Stimulated activated CD4-positive, alpha-beta T cell treated with anti-CD3 and anti-CD28 coated beads, Interleukin-1b, Interleukin-23, amount 100 ng/mL, for 4 hours (primary cell): ENCODE results near the gene NOS3.
"Not testable (repeated sequence)": the region's sequence is repeated elsewhere in the genome, so short reads cannot be mapped to it uniquely, and the experiment has no call there.

Experiments used
- DNase-seq, 2 donors: peaks; one replicate each; pipeline ENCODE4 v3.0.0-alpha.2; 2020; ENCODE audit warnings: low read depth in 2 of 2

The NOS3 gene

DNA sequence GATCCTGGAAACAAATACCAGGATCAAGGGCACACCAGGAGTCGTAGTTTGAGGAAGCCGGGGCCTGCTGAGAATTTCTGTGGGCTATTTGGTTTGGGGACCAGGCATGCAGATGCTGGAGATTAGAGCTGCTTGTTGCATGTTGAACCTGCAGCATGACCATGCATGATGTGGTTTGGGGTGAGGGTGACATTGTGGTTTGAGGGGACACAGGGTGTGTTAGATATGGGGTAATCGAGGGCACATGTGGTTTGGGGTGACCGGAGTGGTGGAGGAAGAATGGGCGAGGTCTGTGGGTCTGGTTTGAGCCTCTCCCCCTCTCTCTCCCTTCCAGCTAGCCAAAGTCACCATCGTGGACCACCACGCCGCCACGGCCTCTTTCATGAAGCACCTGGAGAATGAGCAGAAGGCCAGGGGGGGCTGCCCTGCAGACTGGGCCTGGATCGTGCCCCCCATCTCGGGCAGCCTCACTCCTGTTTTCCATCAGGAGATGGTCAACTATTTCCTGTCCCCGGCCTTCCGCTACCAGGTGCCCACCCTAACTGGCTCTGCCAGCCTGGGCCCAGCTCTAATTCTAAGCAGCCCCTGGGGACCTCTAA is 10.2 kb downstream of the NOS3 start:
- DNase-seq = no peak

DNA sequence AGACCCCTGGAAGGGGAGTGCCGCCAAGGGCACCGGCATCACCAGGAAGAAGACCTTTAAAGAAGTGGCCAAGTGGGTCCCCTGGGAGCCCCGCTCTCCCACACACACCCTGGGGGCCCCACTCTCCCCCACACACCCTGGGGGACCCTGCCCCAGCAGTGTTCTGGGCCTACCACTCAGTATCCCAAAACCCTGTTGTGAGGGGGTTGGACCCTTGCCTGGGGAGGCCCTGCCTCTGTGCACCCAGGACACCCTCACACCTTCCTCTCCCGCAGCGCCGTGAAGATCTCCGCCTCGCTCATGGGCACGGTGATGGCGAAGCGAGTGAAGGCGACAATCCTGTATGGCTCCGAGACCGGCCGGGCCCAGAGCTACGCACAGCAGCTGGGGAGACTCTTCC is 10.7 kb downstream of the NOS3 start:
- no peak for DNase-seq

GRCh38 chr7:151003572-151003971 is 12.8 kb downstream of the NOS3 start:
- no peak for DNase-seq

- DNase-seq = no peak
Measured at GRCh38 chr7:151005566-151005965, 14.7 kb downstream of the NOS3 start.

DNA sequence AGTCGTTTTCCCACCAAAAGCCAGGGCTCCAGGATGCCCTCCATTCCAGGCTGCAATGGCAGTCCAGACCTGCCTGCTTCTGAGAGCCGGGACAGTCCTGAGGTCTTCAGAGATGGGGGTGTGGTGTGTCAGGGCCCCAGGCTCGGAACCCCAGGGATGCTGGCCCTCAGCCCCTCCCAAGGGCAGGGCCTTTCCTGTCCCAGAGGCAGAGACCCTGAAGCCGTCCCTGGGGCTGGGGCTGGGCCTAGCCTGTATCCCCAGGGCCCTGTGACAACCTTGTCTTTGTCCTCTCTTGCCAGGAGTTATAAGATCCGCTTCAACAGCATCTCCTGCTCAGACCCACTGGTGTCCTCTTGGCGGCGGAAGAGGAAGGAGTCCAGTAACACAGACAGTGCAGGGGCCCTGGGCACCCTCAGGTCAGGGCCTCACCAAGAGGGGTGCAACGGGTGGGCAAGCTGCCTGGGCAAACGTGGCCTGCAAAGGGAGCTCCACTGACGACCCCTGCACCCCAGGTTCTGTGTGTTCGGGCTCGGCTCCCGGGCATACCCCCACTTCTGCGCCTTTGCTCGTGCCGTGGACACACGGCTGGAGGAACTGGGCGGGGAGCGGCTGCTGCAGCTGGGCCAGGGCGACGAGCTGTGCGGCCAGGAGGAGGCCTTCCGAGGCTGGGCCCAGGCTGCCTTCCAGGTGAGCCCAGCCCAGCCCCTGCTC is 15.9 kb downstream of the NOS3 start:
- no peak for DNase-seq

GRCh38 chr7:151007469-151007898 is 16.7 kb downstream of the NOS3 start:
- no peak for DNase-seq

DNA sequence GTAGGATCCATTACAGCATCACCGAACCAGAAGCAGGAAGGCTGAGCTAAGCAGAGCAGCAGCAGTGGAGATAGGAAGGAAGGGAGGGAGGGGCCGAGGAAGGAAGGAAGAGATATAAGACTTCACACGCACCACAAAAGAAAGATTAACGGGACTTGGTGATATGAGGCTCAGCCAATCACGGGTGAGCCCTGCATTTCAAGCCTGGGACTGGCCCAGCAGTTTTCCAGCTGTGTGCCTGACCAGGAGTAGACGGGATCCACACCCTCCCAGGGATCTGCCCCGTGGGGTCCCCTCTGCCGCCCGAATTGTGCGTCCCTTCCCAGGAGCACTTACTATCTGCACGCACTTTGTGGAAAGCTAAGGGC is 17.3 kb downstream of the NOS3 start:
- DNase-seq = no peak

GRCh38 chr7:151008511-151009323 is 17.9 kb downstream of the NOS3 start:
- peak; percentile 67 to 85 for DNase-seq

- no peak for DNase-seq
Measured at GRCh38 chr7:151009327-151010036, 18.7 kb downstream of the NOS3 start.

DNA sequence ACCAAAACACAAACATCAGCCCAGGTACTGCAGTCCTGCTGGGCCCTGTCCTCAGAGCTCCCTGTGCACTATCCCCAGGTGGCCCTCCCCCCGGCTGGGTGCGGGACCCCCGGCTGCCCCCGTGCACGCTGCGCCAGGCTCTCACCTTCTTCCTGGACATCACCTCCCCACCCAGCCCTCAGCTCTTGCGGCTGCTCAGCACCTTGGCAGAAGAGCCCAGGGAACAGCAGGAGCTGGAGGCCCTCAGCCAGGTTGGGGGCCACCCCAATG is 19.2 kb downstream of the NOS3 start:
- DNase-seq = no peak

- DNase-seq = no peak
Measured at GRCh38 chr7:151010307-151011096, 19.7 kb downstream of the NOS3 start.

GRCh38 chr7:151011097-151011409 is 20.2 kb downstream of the NOS3 start:
- no peak for DNase-seq

- not testable (repeated sequence) for DNase-seq
Measured at GRCh38 chr7:151011616-151012015, 20.8 kb downstream of the NOS3 start.

DNA sequence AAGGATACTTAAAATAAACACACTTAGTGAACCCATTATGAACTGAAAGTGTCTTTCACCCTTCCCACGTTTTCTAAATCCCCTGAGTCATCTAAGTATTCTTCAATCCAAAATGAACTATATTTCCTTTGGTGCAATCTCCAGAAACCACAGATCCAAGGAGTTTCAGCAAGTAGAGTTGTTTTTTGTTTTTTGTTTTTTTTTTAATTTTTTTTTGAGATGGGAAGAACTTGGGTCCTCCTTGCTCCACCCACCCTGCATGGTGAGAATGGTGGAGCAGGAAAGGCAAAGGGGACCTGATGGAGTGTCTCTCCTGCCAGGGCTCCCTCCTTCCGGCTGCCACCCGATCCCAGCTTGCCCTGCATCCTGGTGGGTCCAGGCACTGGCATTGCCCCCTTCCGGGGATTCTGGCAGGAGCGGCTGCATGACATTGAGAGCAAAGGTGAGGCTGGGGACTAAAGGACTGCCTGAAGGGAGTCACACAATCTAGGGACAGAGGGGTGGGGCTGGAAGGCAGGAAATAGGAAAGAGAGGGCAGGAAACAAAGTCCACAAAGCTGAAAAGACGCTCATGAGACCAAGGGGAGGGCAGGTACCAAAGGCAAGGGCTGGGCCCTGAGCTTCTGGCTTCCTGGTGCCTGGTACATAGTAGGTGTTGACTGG is 21.3 kb downstream of the NOS3 start:
- no peak for DNase-seq

- DNase-seq = no peak
Measured at GRCh38 chr7:151012911-151013347, 22.1 kb downstream of the NOS3 start.

GRCh38 chr7:151013356-151013732 is 22.5 kb downstream of the NOS3 start:
- no peak for DNase-seq

DNA sequence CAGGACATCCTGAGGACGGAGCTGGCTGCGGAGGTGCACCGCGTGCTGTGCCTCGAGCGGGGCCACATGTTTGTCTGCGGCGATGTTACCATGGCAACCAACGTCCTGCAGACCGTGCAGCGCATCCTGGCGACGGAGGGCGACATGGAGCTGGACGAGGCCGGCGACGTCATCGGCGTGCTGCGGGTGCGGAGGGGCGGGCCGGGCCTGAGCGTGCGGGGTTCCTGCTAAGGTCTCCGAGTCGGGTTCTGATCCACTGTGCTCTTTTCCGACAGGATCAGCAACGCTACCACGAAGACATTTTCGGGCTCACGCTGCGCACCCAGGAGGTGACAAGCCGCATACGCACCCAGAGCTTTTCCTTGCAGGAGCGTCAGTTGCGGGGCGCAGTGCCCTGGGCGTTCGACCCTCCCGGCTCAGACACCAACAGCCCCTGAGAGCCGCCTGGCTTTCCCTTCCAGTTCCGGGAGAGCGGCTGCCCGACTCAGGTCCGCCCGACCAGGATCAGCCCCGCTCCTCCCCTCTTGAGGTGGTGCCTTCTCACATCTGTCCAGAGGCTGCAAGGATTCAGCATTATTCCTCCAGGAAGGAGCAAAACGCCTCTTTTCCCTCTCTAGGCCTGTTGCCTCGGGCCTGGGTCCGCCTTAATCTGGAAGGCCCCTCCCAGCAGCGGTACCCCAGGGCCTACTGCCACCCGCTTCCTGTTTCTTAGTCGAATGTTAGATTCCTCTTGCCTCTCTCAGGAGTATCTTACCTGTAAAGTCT is 23.1 kb downstream of the NOS3 start:
- peak; percentile 53 to 67 for DNase-seq

DNA sequence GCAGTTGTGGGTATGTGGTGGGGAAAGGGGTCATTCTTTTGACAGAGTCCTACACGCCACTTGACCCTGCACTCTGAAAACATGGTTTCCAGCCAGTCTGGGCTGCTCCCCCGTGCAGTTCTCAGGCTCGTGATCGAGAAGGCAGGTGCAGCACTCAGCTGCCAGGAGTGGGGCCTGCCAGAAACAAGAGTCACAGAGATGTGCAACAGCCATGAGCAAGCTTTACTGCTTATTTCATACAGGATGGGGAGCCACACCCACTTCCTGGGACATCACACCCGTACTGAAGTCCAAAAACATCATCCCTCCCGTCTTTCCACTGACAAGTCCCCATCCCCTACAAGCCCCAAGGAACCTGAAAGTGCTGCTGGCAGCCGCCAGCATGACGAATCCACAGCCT is 24.1 kb downstream of the NOS3 start:
- no peak for DNase-seq

DNA sequence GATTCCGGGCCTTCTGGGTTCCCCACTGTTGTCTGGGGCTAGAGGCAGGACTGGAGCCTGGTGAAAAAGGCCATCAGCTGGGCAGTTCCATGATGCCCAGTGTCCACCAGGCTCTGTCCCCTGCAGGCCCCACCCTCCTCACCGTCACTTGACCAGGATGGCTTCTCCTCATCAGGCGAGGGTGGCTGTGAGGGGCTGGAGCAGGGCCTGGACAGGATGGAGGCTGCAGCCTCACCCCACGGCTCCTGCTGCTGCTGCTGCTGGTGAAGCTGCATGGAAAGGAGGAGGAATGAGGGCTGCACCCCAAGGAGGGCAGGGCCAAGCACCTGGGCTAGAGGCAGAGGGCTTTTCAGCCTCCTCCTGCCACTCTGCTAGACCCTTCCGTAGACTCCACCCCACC is 25.1 kb downstream of the NOS3 start:
- DNase-seq = no peak

DNA sequence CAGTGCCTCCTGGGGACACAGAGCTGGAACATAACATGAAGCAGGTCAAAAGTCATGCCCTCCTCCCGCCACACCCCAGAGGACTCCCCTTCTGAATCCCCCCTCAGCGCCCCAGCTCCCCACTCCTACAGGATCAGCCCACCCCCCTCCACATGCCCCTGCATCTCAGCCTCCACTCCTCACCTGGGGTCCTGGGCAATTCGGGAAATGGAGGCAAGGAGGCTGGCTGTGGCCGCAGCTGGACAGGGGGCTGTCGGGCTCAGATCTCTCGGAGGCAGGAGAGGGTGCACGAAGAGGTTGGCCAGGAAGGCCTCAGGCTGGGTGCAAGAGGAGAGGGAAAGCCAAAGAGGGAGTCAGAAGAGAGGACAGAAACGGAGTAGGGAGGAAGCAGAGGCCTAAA is 25.7 kb downstream of the NOS3 start:
- DNase-seq = no peak

GRCh38 chr7:151016942-151017341 is 26.1 kb downstream of the NOS3 start:
- DNase-seq = no peak
